Neuronal stem cell (in vitro differentiated cells): Measurements from ENCODE around the gene PIEZO1.
A peak's percentile ranks its signal among the peaks of the same experiment; 100 is the strongest.

Experiments
- DNase-seq: peaks from one replicate; pipeline ENCODE4 v3.0.0-alpha.2; 2013; ENCODE audit warnings: low spot score
- H2AFZ ChIP-seq: one replicate; pipeline ENCODE4 v1.6.1; 2013; ENCODE audit warnings: mild to moderate bottlenecking, low read length, inconsistent platforms
- H2AK5ac ChIP-seq: 2 replicates; pipeline ENCODE4 v1.6.1; 2013; ENCODE audit warnings: low read depth, mild to moderate bottlenecking, inconsistent platforms, low read length, moderate library complexity, mixed read lengths
- H2BK120ac ChIP-seq: 2 replicates; pipeline ENCODE4 v1.6.1; 2013; ENCODE audit warnings: low read depth, mild to moderate bottlenecking, inconsistent platforms, low read length, moderate library complexity, mixed read lengths
- H2BK12ac ChIP-seq: one replicate; pipeline ENCODE4 v1.6.1; 2013; ENCODE audit warnings: low read length, inconsistent platforms
- H2BK15ac ChIP-seq: 2 replicates; pipeline ENCODE4 v1.6.1; 2013; ENCODE audit warnings: mild to moderate bottlenecking, low read length, inconsistent platforms, mixed read lengths
- H2BK5ac ChIP-seq: one replicate; pipeline ENCODE4 v1.6.1; 2013; ENCODE audit warnings: inconsistent platforms, mild to moderate bottlenecking, low read length, moderate library complexity
- H3K14ac ChIP-seq: one replicate; pipeline ENCODE4 v1.6.1; 2013; ENCODE audit warnings: low read length, inconsistent platforms
- H3K18ac ChIP-seq: 2 replicates; pipeline ENCODE4 v1.6.1; 2013; ENCODE audit warnings: low read length, inconsistent platforms
- H3K23ac ChIP-seq: 2 replicates; pipeline ENCODE4 v1.6.1; 2013; ENCODE audit warnings: low read depth, mild to moderate bottlenecking, mixed read lengths, low read length, inconsistent platforms; ENCODE audit not compliant: poor library complexity
- H3K27ac ChIP-seq: replicated peaks from 3 replicates; pipeline ENCODE4 v1.5.1; 2013; ENCODE audit warnings: low read length, inconsistent platforms
- H3K27me3 ChIP-seq, 3 experiments: 2 replicates each; pipeline ENCODE4 v1.6.1; 2013; ENCODE audit warnings: low read length in 3 of 3, mild to moderate bottlenecking in 2 of 3, inconsistent platforms in 1 of 3, low read depth in 1 of 3, mixed read lengths in 1 of 3, moderate library complexity in 1 of 3; ENCODE audit not compliant: control insufficient read depth in 3 of 3, insufficient read depth in 3 of 3
- H3K36me3 ChIP-seq, 2 donors: replicated peaks in 1 of 2; 2 replicates each; pipeline ENCODE4 v1.6.1; 2013; ENCODE audit warnings: low read length in 2 of 2; ENCODE audit not compliant: control insufficient read depth in 2 of 2, insufficient read depth in 2 of 2
- H3K4ac ChIP-seq: 2 replicates; pipeline ENCODE4 v1.6.1; 2013; ENCODE audit warnings: inconsistent platforms, mild to moderate bottlenecking, low read length, moderate library complexity
- H3K4me1 ChIP-seq, 2 donors: 1 replicate in 1 of 2; 2 replicates in 1 of 2; pipeline ENCODE4 v1.6.1; 2013; ENCODE audit warnings: low read length in 2 of 2, low read depth in 1 of 2; ENCODE audit not compliant: control insufficient read depth in 2 of 2, insufficient read depth in 1 of 2
- H3K4me2 ChIP-seq: one replicate; pipeline ENCODE4 v1.6.1; 2013; ENCODE audit warnings: mild to moderate bottlenecking, low read length, inconsistent platforms; ENCODE audit not compliant: insufficient read depth, poor library complexity, severe bottlenecking
- H3K4me3 ChIP-seq, 2 donors: 2 replicates each; pipeline ENCODE4 v1.5.1; 2013; ENCODE audit warnings: low read length in 2 of 2, mild to moderate bottlenecking in 2 of 2, inconsistent platforms in 1 of 2, moderate library complexity in 1 of 2
- H3K79me1 ChIP-seq: one replicate; pipeline ENCODE4 v1.6.1; 2013; ENCODE audit warnings: low read depth, mild to moderate bottlenecking, inconsistent platforms, low read length, moderate library complexity
- H3K9ac ChIP-seq: one replicate; pipeline ENCODE4 v1.6.1; 2013; ENCODE audit warnings: mild to moderate bottlenecking, low read depth, low read length, inconsistent platforms; ENCODE audit not compliant: poor library complexity
- H3K9me3 ChIP-seq, 2 donors: replicated peaks in 1 of 2; 2 replicates each; pipeline versions ENCODE3 to v1.6.1; 2013; ENCODE audit warnings: low read length in 2 of 2, mild to moderate bottlenecking in 2 of 2, inconsistent platforms in 1 of 2, low read depth in 1 of 2, mixed read lengths in 1 of 2, moderate library complexity in 1 of 2; ENCODE audit not compliant: control insufficient read depth in 2 of 2, insufficient read depth in 1 of 2
- H4K8ac ChIP-seq: one replicate; pipeline ENCODE4 v1.6.1; 2013; ENCODE audit warnings: low read depth, mild to moderate bottlenecking, inconsistent platforms, low read length, moderate library complexity
- H4K91ac ChIP-seq: one replicate; pipeline ENCODE4 v1.6.1; 2013; ENCODE audit warnings: low read length, low read depth, mild to moderate bottlenecking, inconsistent platforms; ENCODE audit not compliant: poor library complexity
- WGBS, 2 donors: extraction: QIAGEN DNeasy Blood & Tissue Kit; methylation state at CpG; one replicate each; pipeline ENCODE4 v1.1.7; 2013; ENCODE audit warnings: missing lambda C conversion rate in 2 of 2, mixed read lengths in 1 of 2; ENCODE audit not compliant: insufficient read length in 2 of 2, insufficient replicate concordance in 1 of 2; ENCODE audit errors: extremely low coverage in 2 of 2; 5-methylcytosine and 5-hydroxymethylcytosine counted together

PIEZO1 gene

DNA sequence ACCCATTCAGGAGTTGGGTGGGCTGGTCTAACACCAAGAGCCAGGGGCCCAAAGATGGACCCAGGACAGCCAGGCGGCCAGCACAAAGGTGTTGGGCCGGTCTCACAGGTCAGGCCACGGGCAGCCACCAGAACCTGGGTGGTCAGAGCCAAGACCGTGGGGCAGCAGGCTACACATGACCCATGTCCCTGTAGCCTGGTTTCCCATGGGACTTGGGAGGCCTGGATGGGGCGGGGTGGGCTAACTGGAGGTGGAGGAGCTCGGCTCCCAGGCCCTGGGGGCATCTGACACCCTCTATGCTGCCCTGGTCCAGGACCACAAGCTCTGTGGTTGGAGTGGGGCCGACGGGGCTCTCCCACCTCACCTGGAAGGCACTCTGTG, 61.5 kb downstream of the PIEZO1 start:
- H3K4ac ChIP-seq = no peak overlapping the region
- H2BK120ac ChIP-seq = peak overlapping the region; percentile 18
- H3K23ac ChIP-seq = peak overlapping the region; percentile 91
- no peaks in the 10 kb centered on the region for H3K9me3 ChIP-seq
- no peaks in the 10 kb centered on the region for H3K4me1 ChIP-seq
- H2BK12ac ChIP-seq = no peak overlapping the region
- H3K27me3 ChIP-seq = no peaks in the 10 kb centered on the region
- H2AFZ ChIP-seq = no peak overlapping the region
- no peak for DNase-seq
- peak overlapping the region; percentile 93 for H2BK5ac ChIP-seq
- no peak overlapping the region for H2AK5ac ChIP-seq
- peak overlapping the region; percentile 6 for H3K14ac ChIP-seq
- H3K79me1 ChIP-seq = peaks cover 12% of the 10 kb centered on the region
- no peak overlapping the region for H3K27ac ChIP-seq
- H3K9ac ChIP-seq = no peak overlapping the region
- no peak overlapping the region for H4K91ac ChIP-seq
- WGBS, 2 donors = no CpG with 5 or more reads among the region's 8 CpGs
- peaks cover 4 to 11% of the 10 kb centered on the region in 2 donors for H3K36me3 ChIP-seq
- no peak overlapping the region for H4K8ac ChIP-seq
- no peak overlapping the region for H3K4me2 ChIP-seq
- H3K4me3 ChIP-seq = no peak overlapping the region
- peak overlapping the region; percentile 11 for H3K18ac ChIP-seq
- H2BK15ac ChIP-seq = no peak overlapping the region

DNA sequence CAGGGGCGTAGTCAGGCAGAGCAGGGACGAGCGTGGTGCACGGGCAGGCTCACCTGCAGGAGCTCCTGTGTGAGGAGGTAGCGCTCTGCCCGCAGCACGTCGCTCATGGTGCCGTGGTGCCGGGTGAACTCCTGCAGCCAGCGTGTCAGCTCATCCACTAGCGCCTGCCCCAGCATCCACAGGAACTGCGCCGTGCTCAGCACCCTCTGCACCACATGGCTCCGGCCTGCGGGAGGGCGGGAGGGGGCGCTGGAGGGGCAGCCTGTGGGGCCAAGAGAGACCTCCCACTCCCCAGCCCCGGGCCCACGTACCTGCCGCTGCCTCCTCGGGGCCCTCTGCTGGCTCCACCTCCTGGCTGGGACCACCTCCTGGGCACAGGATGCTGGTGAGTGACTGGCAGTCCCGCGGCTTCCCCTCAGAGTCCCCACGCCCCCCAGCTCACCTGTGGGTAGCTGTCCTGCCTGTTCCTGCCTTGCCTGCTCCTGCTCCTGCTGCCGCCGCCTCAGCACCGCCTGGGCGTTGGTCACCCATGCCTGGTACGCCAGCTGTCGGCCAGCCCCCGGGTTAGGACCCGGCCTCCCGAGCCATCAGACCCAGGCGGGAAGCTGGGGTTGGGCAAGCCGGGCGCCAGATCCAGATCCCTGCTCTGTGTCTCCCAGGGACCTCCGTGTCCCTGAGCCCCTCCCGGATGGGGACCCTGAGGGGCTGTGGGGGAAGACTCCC, 62.1 kb downstream of the PIEZO1 start:
- no peak overlapping the region for H3K14ac ChIP-seq
- no peak overlapping the region for H2BK15ac ChIP-seq
- WGBS, 2 donors = no CpG with 5 or more reads among the region's 39 CpGs
- no peak overlapping the region for H2AFZ ChIP-seq
- H3K18ac ChIP-seq = no peak overlapping the region
- peaks cover 12% of the 10 kb centered on the region for H3K79me1 ChIP-seq
- no peak overlapping the region for H3K4me2 ChIP-seq
- DNase-seq = no peak
- no peak overlapping the region for H3K4me3 ChIP-seq
- no peak overlapping the region for H2BK5ac ChIP-seq
- H2AK5ac ChIP-seq = peak overlapping the region; percentile 46
- no peaks in the 10 kb centered on the region for H3K27me3 ChIP-seq
- peaks cover 8 to 16% of the 10 kb centered on the region in 2 donors for H3K36me3 ChIP-seq
- H3K23ac ChIP-seq = peak overlapping the region; percentile 73
- H3K4ac ChIP-seq = no peak overlapping the region
- no peak overlapping the region for H4K8ac ChIP-seq
- no peak overlapping the region for H3K27ac ChIP-seq
- H3K9me3 ChIP-seq = no peaks in the 10 kb centered on the region
- peak overlapping the region; percentile 18 for H2BK120ac ChIP-seq
- H4K91ac ChIP-seq = no peak overlapping the region
- H2BK12ac ChIP-seq = no peak overlapping the region
- no peaks in the 10 kb centered on the region for H3K4me1 ChIP-seq
- no peak overlapping the region for H3K9ac ChIP-seq

DNA sequence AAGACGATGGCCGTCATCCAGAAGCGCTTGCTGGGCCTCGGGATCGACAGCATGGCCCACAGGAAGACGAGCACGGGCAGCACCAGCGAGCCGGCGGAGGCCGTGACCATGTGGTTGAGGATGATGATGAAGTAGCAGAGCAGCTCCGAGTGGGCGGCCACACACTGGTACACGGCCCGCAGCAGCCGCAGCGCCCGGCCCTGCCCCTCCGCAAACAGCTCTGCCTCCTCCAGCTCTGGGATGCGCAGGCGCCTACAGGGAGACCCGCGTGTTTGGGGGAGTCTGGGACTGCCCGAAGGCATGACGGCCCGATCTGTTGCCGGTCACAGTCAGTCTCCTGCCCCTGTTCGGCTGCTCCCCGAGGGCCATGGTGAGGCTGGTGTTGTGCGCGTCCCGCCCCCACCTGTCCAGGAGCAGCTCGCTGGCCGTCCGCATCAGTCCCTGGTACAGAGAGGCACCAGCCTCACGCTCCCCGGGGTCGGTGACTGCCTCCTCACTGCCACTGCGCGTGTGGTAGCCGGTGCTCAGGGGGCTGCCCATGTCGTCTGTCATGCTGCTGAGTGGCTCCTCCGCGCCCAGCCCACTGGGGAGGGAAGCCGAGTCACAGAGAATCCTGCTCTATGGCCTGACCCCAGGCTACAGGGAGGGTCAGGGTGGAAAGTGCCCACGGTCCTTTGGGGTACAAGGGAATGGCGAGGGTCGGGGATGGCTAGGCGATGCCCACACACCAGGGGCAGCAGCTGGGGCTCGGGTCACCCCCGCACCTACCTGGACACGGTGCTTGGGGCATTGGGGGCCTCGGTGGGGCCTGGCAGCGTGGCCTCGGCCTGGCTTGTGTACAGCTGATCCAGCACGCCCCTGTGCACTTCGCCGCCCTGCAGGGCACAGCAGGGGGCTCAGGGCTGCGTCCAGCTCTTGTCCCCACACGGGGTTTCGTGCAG, 62.9 kb downstream of the PIEZO1 start:
- H4K91ac ChIP-seq = no peak overlapping the region
- no peak overlapping the region for H3K27ac ChIP-seq
- no peaks in the 10 kb centered on the region for H3K9me3 ChIP-seq
- H3K18ac ChIP-seq = no peak overlapping the region
- no peak overlapping the region for H3K4ac ChIP-seq
- H3K36me3 ChIP-seq = peaks cover 9 to 24% of the 10 kb centered on the region in 2 donors
- no CpG with 5 or more reads among the region's 61 CpGs for WGBS, 2 donors
- no peak overlapping the region for H2AFZ ChIP-seq
- H3K14ac ChIP-seq = no peak overlapping the region
- no peak overlapping the region for H3K4me2 ChIP-seq
- H3K27me3 ChIP-seq = no peaks in the 10 kb centered on the region
- no peaks in the 10 kb centered on the region for H3K4me1 ChIP-seq
- no peak overlapping the region for H4K8ac ChIP-seq
- H2BK120ac ChIP-seq = no peak overlapping the region
- peak overlapping the region; percentile 41 for H2BK12ac ChIP-seq
- no peak overlapping the region for H2BK5ac ChIP-seq
- peak overlapping the region; percentile 73 for H3K23ac ChIP-seq
- H3K79me1 ChIP-seq = peaks cover 12% of the 10 kb centered on the region
- H2BK15ac ChIP-seq = no peak overlapping the region
- no peak overlapping the region for H3K9ac ChIP-seq
- DNase-seq = no peak
- H2AK5ac ChIP-seq = peak overlapping the region; percentile 46
- H3K4me3 ChIP-seq = no peak overlapping the region

DNA sequence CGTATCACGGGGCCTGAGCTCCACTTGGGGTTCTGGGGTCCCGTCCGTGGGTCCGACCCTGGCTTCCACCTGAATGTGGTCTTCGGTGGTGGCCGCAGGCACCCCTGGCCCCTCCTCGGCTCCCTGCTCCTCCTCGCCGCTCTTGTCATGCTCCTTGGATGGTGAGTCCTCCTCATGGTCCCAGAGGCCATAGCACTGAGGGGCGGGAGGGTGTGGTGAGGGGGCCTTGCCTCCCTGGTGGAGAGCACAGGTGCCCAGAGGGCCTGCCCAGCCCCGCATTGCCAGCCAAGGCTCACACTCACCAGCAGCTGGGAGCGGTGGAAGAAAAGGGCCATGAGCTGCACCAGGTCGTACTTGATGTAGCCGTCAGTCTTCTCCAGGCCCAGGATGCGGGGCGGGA, 63.8 kb downstream of the PIEZO1 start:
- H2BK5ac ChIP-seq = no peak overlapping the region
- no peaks in the 10 kb centered on the region for H3K4me1 ChIP-seq
- H2AFZ ChIP-seq = no peak overlapping the region
- H2BK12ac ChIP-seq = peak overlapping the region; percentile 73
- no peak overlapping the region for H4K8ac ChIP-seq
- H2BK15ac ChIP-seq = no peak overlapping the region
- DNase-seq = no peak
- no peak overlapping the region for H3K4me2 ChIP-seq
- WGBS, 2 donors = no CpG with 5 or more reads among the region's 17 CpGs
- no peak overlapping the region for H2AK5ac ChIP-seq
- no peaks in the 10 kb centered on the region for H3K27me3 ChIP-seq
- peaks cover 12% of the 10 kb centered on the region for H3K79me1 ChIP-seq
- no peak overlapping the region for H3K14ac ChIP-seq
- no peaks in the 10 kb centered on the region for H3K9me3 ChIP-seq
- H3K4ac ChIP-seq = peak overlapping the region; percentile 23
- no peak overlapping the region for H3K18ac ChIP-seq
- no peak overlapping the region for H3K9ac ChIP-seq
- no peak overlapping the region for H3K4me3 ChIP-seq
- H3K36me3 ChIP-seq = peaks cover 16 to 32% of the 10 kb centered on the region in 2 donors
- no peak overlapping the region for H2BK120ac ChIP-seq
- H4K91ac ChIP-seq = no peak overlapping the region
- no peak overlapping the region for H3K27ac ChIP-seq
- no peak overlapping the region for H3K23ac ChIP-seq
